Skeletal muscle tissue (tissue), 4 donors: ENCODE measurements around the gene TUBB. TPM values are rescaled to one million over a fixed set of nuclear protein-coding genes. Genes with fewer than 3 reads are reported as not detected.

ENCODE experiments used
- H3K27ac ChIP-seq: one replicate; pipeline ENCODE4 v1.7.0; 2013; ENCODE audit warnings: mild to moderate bottlenecking, low read depth, low read length, inconsistent platforms
- H3K27me3 ChIP-seq, 3 donors: one replicate each; pipeline ENCODE4 v1.7.0; 2013; ENCODE audit warnings: low read length in 3 of 3; ENCODE audit not compliant: control insufficient read depth in 3 of 3, insufficient read depth in 3 of 3
- H3K36me3 ChIP-seq, 3 donors: one replicate each; pipeline ENCODE4 v1.7.0; 2013; ENCODE audit warnings: low read length in 3 of 3; ENCODE audit not compliant: control insufficient read depth in 3 of 3, insufficient read depth in 3 of 3
- H3K4me1 ChIP-seq, 3 donors: one replicate each; pipeline ENCODE4 v1.7.0; 2013; ENCODE audit warnings: low read length in 3 of 3, mild to moderate bottlenecking in 3 of 3; ENCODE audit not compliant: control insufficient read depth in 3 of 3, insufficient read depth in 3 of 3
- H3K4me3 ChIP-seq, 3 donors: one replicate each; pipeline ENCODE4 v1.7.0; 2013; ENCODE audit warnings: low read length in 3 of 3
- H3K9ac ChIP-seq, 3 donors: one replicate each; pipeline ENCODE4 v1.7.0; 2013; ENCODE audit warnings: low read length in 3 of 3, mild to moderate bottlenecking in 3 of 3, moderate library complexity in 2 of 3, low read depth in 1 of 3
- H3K9me3 ChIP-seq, 3 donors: one replicate each; pipeline ENCODE4 v1.7.0; 2013; ENCODE audit warnings: low read length in 3 of 3; ENCODE audit not compliant: control insufficient read depth in 3 of 3
- total RNA-seq: library from RNA; depleted of rRNA; stranded (reverse); fragments of >200 nt; gene quantifications from one replicate; pipeline ENCODE4 v1.2.3, GENCODE V29; 2014
- donor health status: Osteomylitis.

The TUBB gene
- total RNA-seq, 1 donor from 2014 or later, result 317 TPM

DNA sequence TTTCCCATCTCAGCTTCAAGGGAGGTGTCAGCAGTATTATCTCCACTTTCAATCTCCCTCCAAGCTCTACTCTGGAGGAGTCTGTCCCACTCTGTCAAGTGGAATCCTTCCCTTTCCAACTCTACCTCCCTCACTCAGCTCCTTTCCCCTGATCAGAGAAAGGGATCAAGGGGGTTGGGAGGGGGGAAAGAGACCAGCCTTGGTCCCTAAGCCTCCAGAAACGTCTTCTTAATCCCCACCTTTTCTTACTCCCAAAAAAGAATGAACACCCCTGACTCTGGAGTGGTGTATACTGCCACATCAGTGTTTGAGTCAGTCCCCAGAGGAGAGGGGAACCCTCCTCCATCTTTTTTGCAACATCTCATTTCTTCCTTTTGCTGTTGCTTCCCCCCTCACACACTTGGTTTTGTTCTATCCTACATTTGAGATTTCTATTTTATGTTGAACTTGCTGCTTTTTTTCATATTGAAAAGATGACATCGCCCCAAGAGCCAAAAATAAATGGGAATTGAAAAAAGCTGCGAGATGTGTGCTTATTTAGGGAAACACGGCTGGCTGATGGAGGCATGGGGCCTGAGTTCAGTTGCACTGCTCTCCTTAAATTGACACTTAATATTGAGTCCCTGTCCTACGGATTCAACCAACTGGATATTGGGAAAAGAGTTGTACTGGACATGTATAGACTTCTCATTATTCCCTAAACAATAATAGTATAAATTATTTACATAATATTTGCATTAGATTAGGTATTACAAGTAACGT is 4.9 kb downstream of the TUBB start:
- Histone ChIP-seq H3K27ac (no peak overlapping the region), H3K27me3 (no peaks in the 10 kb centered on the region), H3K36me3 (peaks cover 40 to 57% (median 55%) of the 10 kb centered on the region in 3 donors), H3K4me3 (no peak overlapping the region), H3K9me3 (no peaks in the 10 kb centered on the region), H3K9ac (no peak overlapping the region), H3K4me1 (peaks cover 20 to 38% (median 27%) of the 10 kb centered on the region in 3 donors)

DNA sequence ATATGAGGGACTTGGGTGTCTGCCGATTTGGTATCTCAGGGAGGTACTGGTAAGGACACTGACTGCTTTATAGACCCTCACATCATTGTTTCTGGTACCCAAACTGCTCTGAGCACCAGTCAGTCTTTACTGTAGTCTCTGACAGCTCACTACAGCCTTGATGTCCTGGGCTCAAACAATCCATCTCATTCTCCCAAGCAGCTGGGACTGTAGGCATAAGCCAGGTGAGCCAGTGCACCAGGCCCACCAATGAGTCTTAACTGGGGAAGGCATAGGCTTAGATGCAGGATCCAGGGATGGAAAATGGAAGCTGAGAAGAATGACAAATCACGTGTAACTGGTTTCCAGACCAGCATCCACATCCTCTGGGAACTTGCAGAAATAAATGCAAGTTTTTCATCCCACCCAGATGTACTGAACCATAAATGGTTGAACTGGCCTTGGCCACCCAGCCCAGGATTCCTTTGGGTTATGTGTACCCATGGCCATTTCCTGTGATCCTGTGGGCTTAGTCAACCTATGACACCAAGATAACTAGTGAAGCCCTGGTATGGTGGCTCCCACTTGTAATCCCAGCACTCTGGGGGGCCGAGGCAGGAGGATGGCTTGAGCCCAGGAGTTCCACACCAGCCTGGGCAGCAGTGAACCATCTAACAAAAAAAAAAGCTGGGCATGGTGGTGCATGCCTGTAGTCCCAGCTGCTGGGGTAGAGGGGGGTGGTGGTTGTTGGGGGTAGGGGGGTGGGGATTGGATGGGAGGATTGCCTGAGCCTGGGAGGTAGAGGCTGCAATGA is 5.8 kb downstream of the TUBB start:
- no peak overlapping the region for H3K27ac ChIP-seq
- peaks cover 23 to 41% (median 31%) of the 10 kb centered on the region in 3 donors for H3K4me1 ChIP-seq
- no peak overlapping the region for H3K4me3 ChIP-seq

DNA sequence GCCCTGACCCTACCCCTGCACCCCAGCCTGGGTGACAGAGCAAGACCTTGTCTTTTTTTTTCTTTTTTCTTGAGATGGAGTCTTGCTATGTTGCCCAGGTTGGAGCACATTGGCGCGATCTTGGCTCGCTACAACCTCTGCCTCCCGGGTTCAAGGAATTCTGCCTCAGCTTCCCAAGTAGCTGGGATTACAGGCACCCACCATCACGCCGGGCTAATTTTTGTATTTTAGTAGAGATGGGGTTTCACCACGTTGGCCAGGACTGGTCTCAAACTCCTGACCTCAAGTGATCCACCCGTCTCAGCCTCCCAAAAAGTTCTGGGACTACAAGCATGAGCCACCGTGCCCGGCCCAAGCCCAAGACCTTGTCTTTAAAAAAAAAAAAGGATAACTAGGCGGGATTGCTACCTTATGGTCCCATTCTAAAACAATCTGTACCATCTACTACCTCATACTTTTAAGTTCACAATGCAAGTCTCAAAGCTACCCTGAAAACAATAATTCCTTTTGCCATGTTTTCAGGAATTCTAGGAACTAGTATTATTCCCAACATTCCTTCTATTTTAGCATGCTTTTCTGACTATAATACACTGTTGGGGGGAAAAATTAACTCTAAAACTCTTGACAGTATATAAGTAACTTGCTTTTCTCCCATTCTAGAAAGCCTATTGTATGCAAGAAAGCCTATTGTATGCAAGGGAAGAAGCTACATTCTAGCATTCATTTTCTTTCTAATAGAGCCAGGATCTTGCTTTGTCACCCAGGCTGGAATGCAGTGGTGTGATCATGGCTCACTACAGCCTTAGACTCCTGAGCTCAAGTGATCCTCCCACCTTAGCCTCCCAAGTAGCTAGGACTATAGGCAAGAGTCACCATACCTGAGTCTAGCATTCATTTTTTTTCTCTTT is 6.6 kb downstream of the TUBB start:
- Histone ChIP-seq H3K36me3 (peaks cover 49 to 70% (median 63%) of the 10 kb centered on the region in 3 donors), H3K4me3 (no peak overlapping the region), H3K4me1 (peaks cover 22 to 37% (median 27%) of the 10 kb centered on the region in 3 donors), H3K9ac (no peak overlapping the region), H3K27me3 (no peaks in the 10 kb centered on the region), H3K27ac (no peak overlapping the region), H3K9me3 (no peaks in the 10 kb centered on the region)

More for the DNA sequence above, 5.8 kb downstream of the TUBB start:
- Histone ChIP-seq H3K9me3 (no peaks in the 10 kb centered on the region), H3K9ac (no peak overlapping the region), H3K36me3 (peaks cover 48 to 65% (median 63%) of the 10 kb centered on the region in 3 donors), H3K27me3 (no peaks in the 10 kb centered on the region)

DNA sequence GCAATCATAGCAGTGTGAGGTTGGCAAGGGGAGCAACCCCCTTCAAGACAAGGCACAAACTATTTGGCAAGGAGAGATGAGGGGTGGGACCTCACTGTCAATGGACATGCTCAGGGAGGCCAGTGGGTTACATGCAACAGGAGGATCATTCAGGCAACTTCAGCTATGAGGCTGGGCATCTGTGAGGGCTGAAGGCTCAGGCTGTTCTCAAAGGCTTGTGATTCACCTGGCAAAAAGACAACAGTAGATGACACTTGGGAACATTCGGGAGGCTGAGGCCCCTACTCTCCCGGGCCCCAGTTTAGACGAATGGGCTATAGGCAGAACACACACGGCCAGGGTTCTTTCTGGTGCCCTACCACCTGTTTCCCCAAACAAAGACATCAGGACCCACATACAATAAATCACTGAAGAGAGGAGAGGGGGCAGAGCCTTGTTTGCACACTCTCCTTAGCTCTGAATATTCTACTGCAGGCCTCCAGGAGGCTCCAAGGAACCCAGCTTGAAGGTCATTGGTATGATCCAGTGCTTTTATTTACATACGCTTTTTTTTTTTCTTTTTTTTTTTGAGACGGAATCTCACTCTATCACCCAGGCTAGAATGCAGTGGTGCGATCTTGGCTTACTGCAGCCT is 7.9 kb downstream of the TUBB start:
- Histone ChIP-seq H3K4me1 (peaks cover 10 to 26% (median 16%) of the 10 kb centered on the region in 3 donors), H3K9me3 (no peaks in the 10 kb centered on the region), H3K27ac (no peak overlapping the region), H3K4me3 (no peak overlapping the region), H3K36me3 (peaks cover 52 to 76% (median 70%) of the 10 kb centered on the region in 3 donors), H3K27me3 (no peaks in the 10 kb centered on the region), H3K9ac (no peak overlapping the region)

DNA sequence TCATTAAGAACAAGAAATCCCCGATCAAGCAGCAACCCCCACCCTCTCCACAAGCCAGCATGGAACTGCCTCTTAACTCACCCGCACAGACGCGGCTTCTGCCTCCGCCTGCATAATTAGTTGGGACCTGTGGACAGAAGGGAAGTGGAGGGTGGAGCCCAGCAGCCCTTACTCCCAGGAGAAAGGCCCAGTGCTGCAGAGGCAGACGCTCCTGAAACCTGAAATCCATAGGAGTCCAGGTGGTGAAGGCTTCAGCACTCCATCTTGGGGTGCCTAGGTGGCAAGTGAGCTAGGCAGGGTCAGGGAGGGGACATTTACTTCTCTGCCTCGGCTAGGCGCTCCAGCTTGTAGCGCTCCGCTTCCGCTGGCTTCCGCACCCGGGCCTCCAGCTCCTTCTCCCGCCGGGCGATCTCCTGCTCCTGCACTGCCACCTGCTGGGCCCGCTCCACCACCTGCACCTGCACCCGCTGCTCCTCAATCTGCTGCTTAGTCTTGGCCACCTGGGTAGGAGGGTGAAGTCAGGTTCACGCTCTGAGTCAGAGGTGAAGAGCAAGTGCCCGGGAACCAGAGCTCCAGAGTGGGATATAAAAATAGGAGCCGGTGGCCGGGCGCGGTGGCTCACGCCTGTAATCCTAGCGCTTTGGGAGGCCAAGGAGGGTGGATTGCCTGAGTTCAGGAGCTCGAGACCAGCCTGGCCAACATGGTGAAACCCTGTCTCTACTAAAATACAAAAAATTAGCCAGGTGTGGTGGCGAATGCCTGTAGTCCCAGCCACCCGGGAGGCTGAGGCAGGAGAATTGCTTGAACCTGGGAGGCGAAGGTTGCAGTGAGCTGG is 10.7 kb downstream of the TUBB start:
- no peaks in the 10 kb centered on the region for H3K27me3 ChIP-seq
- H3K9me3 ChIP-seq, result no peaks in the 10 kb centered on the region
- no peak overlapping the region for H3K27ac ChIP-seq
- no peak overlapping the region for H3K9ac ChIP-seq
- peaks cover 4 to 6% (median 6%) of the 10 kb centered on the region in 3 donors for H3K4me1 ChIP-seq
- H3K4me3 ChIP-seq, result no peak overlapping the region
- peaks cover 44 to 70% (median 60%) of the 10 kb centered on the region in 3 donors for H3K36me3 ChIP-seq

DNA sequence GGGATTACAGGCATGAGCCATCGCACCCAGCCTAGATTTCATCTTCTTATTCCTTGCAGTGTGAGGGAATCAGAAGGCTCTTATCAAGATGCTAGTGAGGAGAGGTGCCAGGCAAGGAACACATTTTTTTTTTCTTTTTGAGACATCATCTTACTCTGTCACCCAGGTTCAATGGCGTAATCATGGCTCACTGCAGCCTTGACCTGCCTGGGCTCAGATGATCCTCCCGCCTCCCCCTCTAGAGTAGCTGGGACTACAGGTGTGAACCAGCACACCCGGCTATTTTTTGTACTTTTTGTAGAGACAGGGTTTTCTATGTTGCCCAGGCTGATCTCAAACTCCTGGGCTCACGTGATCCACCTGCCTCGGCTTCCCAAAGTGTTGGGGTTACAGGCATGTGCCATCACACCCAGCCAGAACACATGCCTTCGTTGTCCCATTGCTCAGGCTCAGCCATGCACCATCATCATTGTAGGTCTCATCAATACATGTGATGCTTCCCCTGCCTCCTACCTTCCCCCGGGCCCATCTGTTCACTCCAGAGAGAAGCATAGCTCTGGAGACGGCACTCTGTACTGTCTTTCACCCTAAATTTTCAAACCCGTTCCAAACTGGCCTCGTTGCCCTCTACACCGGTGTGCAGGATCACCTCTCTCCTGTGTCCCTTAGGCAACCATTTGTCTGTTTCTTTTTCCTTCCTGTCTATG is 12.2 kb downstream of the TUBB start:
- Histone ChIP-seq H3K4me3 (no peak overlapping the region), H3K36me3 (peaks cover 48 to 67% (median 64%) of the 10 kb centered on the region in 3 donors), H3K4me1 (peaks cover 3 to 10% (median 4%) of the 10 kb centered on the region in 3 donors), H3K9ac (no peak overlapping the region), H3K27ac (no peak overlapping the region), H3K9me3 (no peaks in the 10 kb centered on the region), H3K27me3 (no peaks in the 10 kb centered on the region)

DNA sequence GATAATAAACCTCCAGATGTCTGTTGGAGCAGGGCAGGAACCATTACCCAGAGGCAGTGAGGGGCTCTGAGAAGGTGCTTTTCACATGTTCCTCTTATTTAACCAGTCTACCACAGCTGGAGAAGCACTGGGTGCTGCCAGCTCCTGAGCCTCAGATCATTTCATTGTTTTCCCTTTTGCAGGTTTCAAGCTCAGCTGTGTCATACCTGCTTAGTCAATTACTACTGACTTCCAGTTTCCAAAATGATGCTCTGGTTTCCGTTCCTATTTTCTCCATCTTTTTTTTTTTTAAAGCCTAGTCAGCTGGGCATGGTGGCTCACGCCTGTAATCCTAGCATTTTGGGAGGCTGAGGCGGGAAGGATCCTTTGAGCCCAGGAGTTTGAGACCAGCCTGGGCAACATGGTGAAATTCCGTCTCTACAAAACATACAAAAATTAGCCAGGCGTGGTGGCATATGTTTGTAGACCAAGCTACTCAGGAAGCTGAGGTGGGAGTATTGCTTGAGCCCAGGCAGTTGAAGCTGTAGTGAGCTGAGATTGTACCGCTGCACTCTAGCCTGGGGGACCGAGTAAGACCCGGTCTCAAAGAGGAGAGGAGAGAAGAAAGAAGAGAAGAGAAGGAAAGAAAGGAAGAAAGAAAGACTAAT is 15.6 kb downstream of the TUBB start:
- Histone ChIP-seq H3K9me3 (no peaks in the 10 kb centered on the region), H3K4me1 (peaks cover 5 to 16% (median 10%) of the 10 kb centered on the region in 3 donors), H3K9ac (no peak overlapping the region), H3K27ac (no peak overlapping the region), H3K27me3 (no peaks in the 10 kb centered on the region), H3K36me3 (peaks cover 57 to 71% (median 69%) of the 10 kb centered on the region in 3 donors), H3K4me3 (no peak overlapping the region)

DNA sequence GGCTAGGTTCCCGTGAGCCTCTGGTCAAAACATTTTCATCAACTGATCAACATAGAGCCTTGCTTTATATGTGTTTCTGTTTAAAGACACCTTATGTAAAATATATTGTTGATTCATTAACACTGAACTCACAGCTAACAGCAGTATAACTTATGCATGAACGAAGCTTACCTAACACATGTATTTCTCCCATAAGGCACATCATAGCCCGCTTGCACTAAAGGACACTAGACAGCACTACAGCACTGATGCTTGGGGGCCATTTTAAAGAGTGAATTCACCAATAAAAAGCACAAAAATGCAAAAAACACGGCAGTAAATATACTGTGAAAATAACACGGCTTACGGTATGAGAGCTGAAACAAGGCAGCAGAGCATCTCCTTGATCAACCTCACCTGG is 18.4 kb downstream of the TUBB start:
- Histone ChIP-seq H3K36me3 (peaks cover 55 to 68% (median 61%) of the 10 kb centered on the region in 3 donors), H3K27ac (no peak overlapping the region), H3K4me1 (peaks cover 24 to 35% (median 28%) of the 10 kb centered on the region in 3 donors), H3K9ac (no peak overlapping the region), H3K27me3 (no peaks in the 10 kb centered on the region), H3K9me3 (no peaks in the 10 kb centered on the region), H3K4me3 (no peak overlapping the region)
